HG02759 (cell line): ENCODE data around the gene RAD51AP1.
"Not testable (repeated sequence)": the region's sequence is repeated elsewhere in the genome, so short reads cannot be mapped to it uniquely, and the experiment has no call there.

Source experiments
- ATAC-seq: cut with Tn5 transposase; IDR thresholded peaks from one replicate; pipeline ENCODE4 v1.9.1; 2021; ENCODE audit warnings: mild to moderate bottlenecking, moderate library complexity; ENCODE audit not compliant: unreplicated experiment

The RAD51AP1 gene, protein sequence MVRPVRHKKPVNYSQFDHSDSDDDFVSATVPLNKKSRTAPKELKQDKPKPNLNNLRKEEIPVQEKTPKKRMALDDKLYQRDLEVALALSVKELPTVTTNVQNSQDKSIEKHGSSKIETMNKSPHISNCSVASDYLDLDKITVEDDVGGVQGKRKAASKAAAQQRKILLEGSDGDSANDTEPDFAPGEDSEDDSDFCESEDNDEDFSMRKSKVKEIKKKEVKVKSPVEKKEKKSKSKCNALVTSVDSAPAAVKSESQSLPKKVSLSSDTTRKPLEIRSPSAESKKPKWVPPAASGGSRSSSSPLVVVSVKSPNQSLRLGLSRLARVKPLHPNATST

DNA sequence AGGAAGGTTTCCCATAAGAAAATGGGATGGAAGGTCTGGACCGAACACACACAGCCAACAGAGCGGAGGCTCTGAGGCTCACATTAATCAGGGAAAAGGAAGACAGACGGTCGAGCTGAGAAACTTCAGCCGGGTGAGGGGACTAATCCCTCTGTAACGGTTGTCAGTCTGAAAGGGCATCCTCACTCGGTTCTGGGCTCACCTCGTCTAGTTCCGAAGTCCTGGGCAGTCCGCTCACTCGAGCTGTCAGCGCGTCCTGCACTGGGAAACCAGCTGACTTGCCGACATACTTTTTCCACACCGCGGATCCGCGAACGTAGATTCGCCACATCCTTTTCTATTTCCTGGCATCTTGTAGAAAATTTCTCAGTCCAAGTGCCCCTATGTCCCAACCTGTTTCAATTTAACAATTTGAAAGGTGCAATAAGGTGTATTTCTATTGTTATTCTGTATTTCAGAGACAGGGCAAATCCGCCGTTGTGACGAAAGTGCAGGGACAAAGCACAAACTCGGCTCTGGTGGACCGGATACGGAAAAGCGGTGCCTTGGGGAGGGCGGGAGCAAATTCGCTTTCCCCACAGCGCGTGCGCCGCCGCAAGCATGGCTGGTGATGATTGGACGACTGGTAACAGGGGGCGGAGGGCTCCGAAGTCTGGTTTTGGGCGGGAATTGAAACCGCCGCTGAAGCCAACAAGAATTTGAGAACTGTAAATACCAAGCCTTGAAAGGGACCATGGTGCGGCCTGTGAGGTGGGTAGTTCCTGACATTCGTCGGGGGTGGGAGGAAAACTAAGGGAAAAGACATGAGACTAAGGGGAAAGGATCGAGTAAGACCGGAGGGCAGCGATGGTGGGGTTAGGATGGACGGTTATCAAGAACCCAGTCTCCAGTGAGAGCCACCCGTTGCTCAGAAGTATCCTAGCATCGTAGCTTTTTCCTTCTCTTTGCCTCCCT, at the start of gene RAD51AP1:
TSS of gene RAD51AP1 (plus strand) at position 684 of the 954 bp plus-strand sequence. CDS start at position 734, 50 bp downstream.
- ATAC-seq = peak; percentile 90

DNA sequence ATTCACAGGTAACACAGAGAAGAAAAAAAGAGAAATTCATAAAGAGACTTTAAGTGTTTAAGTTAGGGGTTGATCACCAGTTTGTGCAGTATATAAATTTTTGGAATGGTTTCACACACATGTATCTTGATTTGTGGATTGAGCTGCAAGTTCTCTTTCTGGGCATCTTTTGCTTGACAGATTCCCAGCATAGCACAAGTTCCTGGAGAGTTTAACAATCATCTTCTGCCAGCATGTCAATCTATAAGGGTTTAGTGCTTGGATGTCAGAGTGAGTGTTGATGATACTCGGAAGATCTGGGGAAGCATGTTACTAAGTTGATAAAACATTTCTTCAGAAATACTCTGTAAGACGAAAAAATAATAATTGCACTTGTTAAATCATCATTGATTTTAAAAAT, 49.1 kb upstream of the RAD51AP1 start:
- no peak for ATAC-seq

GRCh38 chr12:4490973-4491372, 47.7 kb upstream of the RAD51AP1 start:
- no peak for ATAC-seq

DNA sequence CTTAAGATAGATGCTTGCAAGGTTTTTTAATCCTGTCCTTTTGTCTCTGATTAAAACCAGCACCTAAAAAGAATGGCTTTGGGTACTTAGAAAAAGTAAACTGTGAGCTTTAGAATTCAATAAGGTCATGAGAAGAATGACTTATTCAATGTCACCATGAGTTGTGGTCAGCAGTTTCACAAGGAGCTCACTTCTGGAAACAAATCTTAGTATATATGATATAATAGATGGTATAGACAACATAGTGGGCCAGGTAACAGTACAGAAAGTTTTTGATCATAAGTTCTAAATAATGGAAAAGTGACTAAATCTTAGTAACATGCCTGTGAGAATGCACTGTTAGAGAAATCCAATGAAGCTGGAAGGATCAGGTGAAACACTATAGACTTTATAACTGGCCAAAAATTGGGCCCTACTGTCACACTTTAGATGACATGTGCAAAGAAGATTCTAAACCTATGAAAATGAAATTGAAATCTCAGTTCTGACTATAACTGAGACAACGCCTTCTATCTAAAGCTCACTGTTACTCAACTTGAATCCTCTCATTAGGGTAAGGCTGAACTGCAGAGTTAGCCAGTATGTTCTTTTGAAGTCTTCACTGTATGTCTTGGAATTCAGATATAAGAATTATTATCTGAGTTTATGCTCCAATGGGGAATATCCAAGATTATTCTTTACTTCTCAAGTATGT, 42.4 kb upstream of the RAD51AP1 start:
- peak; percentile 71 for ATAC-seq

DNA sequence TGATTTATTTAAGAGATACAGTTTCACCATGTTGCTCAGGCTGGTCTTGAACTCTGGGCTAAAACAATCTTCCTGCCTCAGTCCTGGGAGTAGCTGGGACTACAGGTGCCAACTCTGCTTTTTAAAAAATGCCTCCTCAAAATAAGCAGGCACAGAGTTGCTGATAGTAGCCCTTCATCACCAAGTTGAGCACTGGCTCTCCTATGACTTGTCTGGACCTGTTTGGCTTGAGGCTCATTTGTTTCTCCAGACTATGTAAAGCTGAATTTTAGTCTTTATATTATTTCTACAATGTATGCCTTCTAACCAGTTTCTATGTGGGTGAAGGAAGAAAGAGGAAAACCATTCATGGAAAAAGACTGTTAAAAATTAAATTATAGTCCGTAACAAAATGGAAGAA, 39.5 kb upstream of the RAD51AP1 start:
- ATAC-seq = no peak

DNA sequence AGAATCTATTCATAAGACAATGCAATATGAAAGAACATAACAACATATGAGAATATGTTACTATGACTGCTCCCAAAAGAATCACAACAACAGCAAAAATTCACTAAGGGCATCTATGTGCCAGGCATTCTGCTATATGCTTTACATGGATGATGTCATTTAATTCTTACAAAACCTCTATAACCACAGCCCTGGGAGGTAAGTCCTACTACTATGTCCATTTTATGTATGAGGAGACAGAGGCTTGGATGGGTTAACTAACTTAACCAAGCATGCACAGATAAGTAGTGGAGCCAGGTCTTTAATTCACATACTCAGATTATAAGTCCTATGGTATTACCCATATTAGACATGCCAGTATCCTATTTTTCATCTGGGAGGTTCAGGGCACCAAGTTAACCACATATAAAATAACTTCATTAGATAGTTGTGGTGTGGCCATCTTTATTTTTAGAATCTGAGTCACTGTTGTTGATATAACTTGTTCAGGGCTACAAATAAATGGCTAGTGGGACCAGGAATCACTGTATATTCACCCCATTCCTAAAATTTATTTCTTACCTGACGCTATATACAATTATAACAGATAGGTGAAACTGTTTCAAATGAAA, 33.2 kb upstream of the RAD51AP1 start:
- ATAC-seq = no peak

DNA sequence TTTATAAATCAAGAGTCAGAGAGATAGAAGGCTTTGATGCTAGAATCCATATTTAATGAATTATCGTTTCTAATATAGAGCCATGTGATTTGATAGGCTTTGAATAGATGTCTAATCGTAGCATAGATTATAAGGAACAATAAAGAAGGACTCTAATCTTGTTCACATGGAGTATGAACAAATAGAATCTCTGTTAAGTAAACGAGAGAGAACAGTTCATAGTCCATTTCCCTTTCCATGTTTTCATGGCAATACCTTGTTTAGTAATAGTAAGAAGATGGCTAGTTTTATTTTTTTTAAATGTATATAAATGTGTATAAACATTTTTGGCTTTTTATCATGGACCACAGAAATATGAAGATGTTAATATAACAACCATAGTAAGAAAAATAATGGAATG, 32.3 kb upstream of the RAD51AP1 start:
- ATAC-seq = no peak

GRCh38 chr12:4506870-4507269, 31.8 kb upstream of the RAD51AP1 start:
- peak; percentile 67 for ATAC-seq

DNA sequence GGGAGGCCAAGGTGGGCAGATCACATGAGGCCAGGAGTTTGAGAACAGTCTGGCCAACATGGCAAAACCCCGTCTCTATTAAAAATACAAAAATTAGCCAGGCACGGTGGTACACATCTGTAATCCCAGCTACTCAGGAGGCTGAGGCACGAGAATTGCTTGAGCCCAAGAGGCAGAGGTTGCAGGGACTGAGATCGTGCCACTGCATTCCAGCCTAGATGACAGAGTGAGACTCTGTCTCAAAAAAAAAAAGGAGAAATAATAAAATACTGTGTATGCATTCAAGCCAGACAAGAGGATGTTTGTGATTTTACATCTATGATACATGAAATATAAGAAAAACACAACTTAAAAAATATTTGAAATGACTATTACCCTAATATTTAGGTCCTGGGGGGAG, 30.2 kb upstream of the RAD51AP1 start:
- not testable (repeated sequence) for ATAC-seq

GRCh38 chr12:4509269-4509668, 29.4 kb upstream of the RAD51AP1 start:
- ATAC-seq = not testable (repeated sequence)

GRCh38 chr12:4518106-4518728, 20.5 kb upstream of the RAD51AP1 start:
- ATAC-seq = no peak

DNA sequence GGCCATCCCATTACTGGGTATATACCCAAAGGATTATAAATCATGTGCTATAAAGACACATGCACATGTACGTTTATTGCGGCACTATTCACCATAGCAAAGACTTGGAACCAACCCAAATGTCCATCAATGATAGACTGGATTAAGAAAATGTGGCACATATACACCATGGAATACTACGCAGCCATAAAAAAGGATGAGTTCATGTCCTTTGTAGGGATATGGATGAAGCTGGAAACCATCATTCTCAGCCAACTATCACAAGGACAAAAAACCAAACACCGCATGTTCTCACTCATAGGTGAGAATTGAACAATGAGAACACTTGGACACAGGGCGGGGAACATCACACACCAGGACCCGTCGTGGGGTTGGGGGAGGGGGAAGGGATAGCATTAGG, 15.2 kb upstream of the RAD51AP1 start:
- not testable (repeated sequence) for ATAC-seq

- ATAC-seq = no peak
These were observed 11.7 kb upstream of the RAD51AP1 start for GRCh38 chr12:4526923-4527546.

DNA sequence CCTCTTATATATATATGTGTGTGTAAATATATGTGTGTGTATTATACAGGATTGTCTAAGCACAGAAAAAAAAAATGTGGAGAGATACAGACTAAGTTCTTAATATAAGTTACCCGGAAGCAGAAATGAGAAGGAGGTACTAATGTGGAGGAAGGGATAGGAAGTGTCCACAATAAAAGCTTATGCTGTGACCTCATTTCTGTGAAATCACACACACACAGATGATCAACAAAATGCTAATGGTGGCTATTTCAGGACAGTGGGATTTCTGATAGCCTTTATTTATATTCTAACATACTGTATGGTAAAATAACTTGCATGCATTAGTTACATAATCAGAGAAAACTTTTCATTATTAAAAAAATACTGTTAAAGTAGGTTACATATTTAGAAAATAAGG, 8.5 kb upstream of the RAD51AP1 start:
- no peak for ATAC-seq

GRCh38 chr12:4530982-4531586, 7.6 kb upstream of the RAD51AP1 start:
- no peak for ATAC-seq

- peak; percentile 29 for ATAC-seq
These were observed 3.6 kb upstream of the RAD51AP1 start for GRCh38 chr12:4535092-4535491.

- no peak for ATAC-seq
These were observed 2.8 kb upstream of the RAD51AP1 start for GRCh38 chr12:4535871-4536270.

DNA sequence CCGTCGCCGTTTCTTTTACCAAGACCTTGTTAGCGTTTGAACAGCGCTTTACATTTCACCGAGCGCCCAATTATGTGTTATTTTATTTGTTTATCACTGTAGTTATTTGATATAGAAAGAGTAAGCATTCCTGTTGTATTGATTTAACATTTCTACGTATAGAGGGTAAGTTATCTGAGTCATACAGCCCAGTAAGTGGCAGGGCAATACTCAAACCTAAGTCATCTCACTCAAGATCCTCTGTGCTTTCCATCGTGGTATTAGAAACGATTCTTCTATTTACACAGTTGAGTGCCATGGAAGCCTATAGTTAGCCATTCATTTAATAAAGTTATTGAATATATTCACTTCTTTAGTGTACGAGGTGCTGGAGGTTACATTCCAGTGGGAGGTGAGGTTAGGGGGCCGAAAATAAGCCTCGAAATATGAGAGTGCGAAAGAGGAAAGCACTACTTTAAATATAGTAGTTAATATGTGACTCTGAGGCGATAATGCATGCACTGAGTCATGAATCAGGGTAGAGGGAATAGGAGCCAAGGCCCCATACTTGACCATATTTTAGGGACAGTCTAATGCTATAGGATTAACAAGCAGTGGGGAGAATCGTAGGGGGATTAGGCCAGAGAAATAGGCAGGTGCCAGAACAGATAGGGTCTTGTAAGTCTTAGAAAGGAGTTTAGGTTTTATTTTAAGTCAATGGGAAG, 629 bp downstream of the RAD51AP1 start:
- no peak for ATAC-seq

- ATAC-seq = no peak
These were observed 1.5 kb downstream of the RAD51AP1 start for GRCh38 chr12:4540170-4540569.
